Measurements from ENCODE around the gene PRTN3.

GRCh38 chr19:889662-890295, 49.0 kb downstream of the PRTN3 start:
- no peak for TF ChIP-seq CTCF (IDR thresholded peaks at IDR 0.05)
- TF ChIP-seq POLR2A (IDR thresholded peaks at IDR 0.05) = no peak
